Sigmoid colon (tissue), 7 donors: ENCODE data around the gene TGIF1. TPM values are rescaled to one million over a fixed set of nuclear protein-coding genes. Genes with fewer than 3 reads are reported as not detected.

Source experiments
- DNase-seq: peaks from one replicate; pipeline ENCODE4 v3.0.0-alpha.2; 2019
- H3K27ac ChIP-seq, 4 donors: fragments of 200-600 bp; sonication (generic); one replicate each; pipeline ENCODE4 v1.5.1; 2016 to 2019; ENCODE audit warnings: mild to moderate bottlenecking in 1 of 4
- H3K27me3 ChIP-seq, 3 donors: fragments of 200-600 bp; sonication (generic); one replicate each; pipeline ENCODE4 v1.5.1; 2019; ENCODE audit warnings: mild to moderate bottlenecking in 1 of 3
- H3K36me3 ChIP-seq, 4 donors: fragments of 200-600 bp; sonication (generic); one replicate each; pipeline ENCODE4 v1.5.1; 2016 to 2019
- H3K4me1 ChIP-seq, 4 donors: fragments of 200-600 bp; sonication (generic); one replicate each; pipeline ENCODE4 v1.5.1; 2017 to 2019
- H3K4me3 ChIP-seq, 4 donors: fragments of 200-600 bp; sonication (generic); one replicate each; pipeline ENCODE4 v1.5.1; 2017 to 2019; ENCODE audit warnings: mild to moderate bottlenecking in 2 of 4, moderate library complexity in 1 of 4
- H3K9me3 ChIP-seq, 4 donors: fragments of 200-600 bp in 3 of 4; sonication (generic) in 3 of 4; one replicate each; pipeline versions ENCODE4 v1.5.1 to v1.6.1; 2013 to 2019
- EP300 ChIP-seq, 4 donors: sonication (generic); formaldehyde crosslinking; IDR thresholded peaks; one replicate each; pipeline ENCODE4 v1.6.1; 2017; ENCODE audit warnings: antibody characterized with exemption in 4 of 4
- POLR2A ChIP-seq, 2 donors: fragments of 450-650 bp; IDR thresholded peaks; one replicate each; pipeline ENCODE4 v1.6.1; 2016; ENCODE audit warnings: antibody characterized with exemption in 2 of 2, mild to moderate bottlenecking in 2 of 2, moderate library complexity in 2 of 2
- POLR2AphosphoS5 ChIP-seq, 4 donors: sonication (generic); formaldehyde crosslinking; IDR thresholded peaks; one replicate each; pipeline ENCODE4 v1.6.1; 2017; ENCODE audit warnings: antibody characterized with exemption in 4 of 4
- WGBS, 2 donors: extraction: QIAGEN DNeasy Blood & Tissue Kit; methylation state at CpG; one replicate each; pipeline ENCODE4 v1.1.7; 2013; 5-methylcytosine and 5-hydroxymethylcytosine counted together
- intact Hi-C: fragments of 100-400 bp; cut with DNase I; formaldehyde crosslinking; loops from one replicate; pipeline ENCODE4 v1.15.1; 2023
- polyA plus RNA-seq, 3 donors: library from polyadenylated mRNA; stranded (reverse); fragments of 200-250 nt; gene quantifications; one replicate each; pipeline ENCODE4 v1.2.3, GENCODE V29; 2013
- total RNA-seq, 4 donors: library from RNA; depleted of rRNA; stranded (reverse); fragments of >200 nt; gene quantifications; one replicate each; pipeline ENCODE4 v1.1.0, GENCODE V29; 2016
- TF ChIP-seq, protein P1 (sequence below), 4 experiments: fragments of 450-650 bp in 3 of 4; fragments of 200-600 bp in 1 of 4; IDR thresholded peaks; one replicate each; pipeline ENCODE4 v1.5.1; 2016 to 2019; ENCODE audit warnings: antibody characterized with exemption in 4 of 4, mild to moderate bottlenecking in 3 of 4, moderate library complexity in 2 of 4
- donor health status: healthy with polysubstance abuse.
- donor health status: Bipolar disorder and iron deficiency.
- donor health status: healthy.

TGIF1 gene
- total and polyA plus RNA-seq, 7 donors: 32.1 to 80.6 (median 49.9) TPM

- Histone ChIP-seq H3K4me1 (peaks cover 0 to 58% (median 34%) of the 10 kb centered on the region in 4 donors), H3K4me3 (no peak overlapping the region), H3K27ac (peak overlapping the region in 1 of 4 donors; percentile 98), H3K9me3 (peaks cover 0 to 3% (median 0%) of the 10 kb centered on the region in 4 donors), H3K27me3 (no peaks in the 10 kb centered on the region), H3K36me3 (peaks cover 0 to 38% (median 25%) of the 10 kb centered on the region in 4 donors)
- intact Hi-C loops: loop anchor here (5.0 to 10.0 kb wide), 2 partner anchors 210 to 482 kb away; no protein-coding TSS in a partner anchor
- DNase-seq: no peak
- WGBS, 2 donors: 15 to 67% methylated on average over 15 of the region's 15 CpGs
- no peak for TF ChIP-seq EP300 (IDR thresholded peaks at IDR 0.05)
- no peak for TF ChIP-seq POLR2AphosphoS5 (IDR thresholded peaks at IDR 0.05)
- TF ChIP-seq, protein P1, sequence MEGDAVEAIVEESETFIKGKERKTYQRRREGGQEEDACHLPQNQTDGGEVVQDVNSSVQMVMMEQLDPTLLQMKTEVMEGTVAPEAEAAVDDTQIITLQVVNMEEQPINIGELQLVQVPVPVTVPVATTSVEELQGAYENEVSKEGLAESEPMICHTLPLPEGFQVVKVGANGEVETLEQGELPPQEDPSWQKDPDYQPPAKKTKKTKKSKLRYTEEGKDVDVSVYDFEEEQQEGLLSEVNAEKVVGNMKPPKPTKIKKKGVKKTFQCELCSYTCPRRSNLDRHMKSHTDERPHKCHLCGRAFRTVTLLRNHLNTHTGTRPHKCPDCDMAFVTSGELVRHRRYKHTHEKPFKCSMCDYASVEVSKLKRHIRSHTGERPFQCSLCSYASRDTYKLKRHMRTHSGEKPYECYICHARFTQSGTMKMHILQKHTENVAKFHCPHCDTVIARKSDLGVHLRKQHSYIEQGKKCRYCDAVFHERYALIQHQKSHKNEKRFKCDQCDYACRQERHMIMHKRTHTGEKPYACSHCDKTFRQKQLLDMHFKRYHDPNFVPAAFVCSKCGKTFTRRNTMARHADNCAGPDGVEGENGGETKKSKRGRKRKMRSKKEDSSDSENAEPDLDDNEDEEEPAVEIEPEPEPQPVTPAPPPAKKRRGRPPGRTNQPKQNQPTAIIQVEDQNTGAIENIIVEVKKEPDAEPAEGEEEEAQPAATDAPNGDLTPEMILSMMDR (IDR thresholded peaks at IDR 0.05): no peak
- TF ChIP-seq POLR2A (IDR thresholded peaks at IDR 0.05): no peak
Observed at GRCh38 chr18:3457261-3457724, 7.3 kb downstream of the TGIF1 start.

DNA sequence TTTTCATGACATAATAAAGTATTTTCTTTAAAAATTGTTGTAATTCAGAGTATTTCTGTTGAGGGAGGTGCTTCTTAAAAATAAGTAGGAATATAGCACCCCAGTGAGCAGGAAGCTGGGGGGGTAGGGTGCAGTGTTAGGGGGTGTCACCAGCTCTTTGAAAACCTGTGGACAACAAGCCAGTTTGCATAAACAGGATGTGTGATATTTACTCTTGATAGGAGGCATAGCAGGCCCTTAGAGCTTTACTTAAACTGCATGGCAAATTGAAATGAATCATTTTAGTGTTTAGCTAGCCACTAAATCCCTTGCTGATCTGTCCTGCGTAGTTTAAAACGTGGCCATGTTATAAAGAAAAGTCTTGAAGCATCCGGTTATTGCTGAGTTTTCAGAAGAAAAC lies 8.4 kb downstream of the TGIF1 start:
- 12 to 54% methylated on average over 3 of the region's 3 CpGs for WGBS, 2 donors
- Histone ChIP-seq H3K27me3 (no peaks in the 10 kb centered on the region), H3K36me3 (peaks cover 0 to 38% (median 25%) of the 10 kb centered on the region in 4 donors), H3K27ac (peak overlapping the region in 1 of 4 donors; percentile 24), H3K9me3 (peaks cover 0 to 3% (median 0%) of the 10 kb centered on the region in 4 donors), H3K4me1 (peaks cover 0 to 48% (median 25%) of the 10 kb centered on the region in 4 donors), H3K4me3 (no peak overlapping the region)
- no peak for DNase-seq
- intact Hi-C loops: loop anchor here (5.0 to 10.0 kb wide), 2 partner anchors 209 to 484 kb away; no protein-coding TSS in a partner anchor
- no peak for TF ChIP-seq EP300 (IDR thresholded peaks at IDR 0.05)
- TF ChIP-seq, protein P1 (IDR thresholded peaks at IDR 0.05): no peak
- no peak for TF ChIP-seq POLR2A (IDR thresholded peaks at IDR 0.05)
- TF ChIP-seq POLR2AphosphoS5 (IDR thresholded peaks at IDR 0.05): no peak

- Histone ChIP-seq H3K27ac (peak overlapping the region in 1 of 4 donors; percentile 24), H3K9me3 (peaks cover 0 to 3% (median 0%) of the 10 kb centered on the region in 4 donors), H3K36me3 (peaks cover 0 to 38% (median 25%) of the 10 kb centered on the region in 4 donors), H3K4me1 (peaks cover 0 to 46% (median 24%) of the 10 kb centered on the region in 4 donors), H3K27me3 (no peaks in the 10 kb centered on the region), H3K4me3 (no peak overlapping the region)
- 25 to 59% methylated on average over 5 of the region's 5 CpGs for WGBS, 2 donors
- DNase-seq: no peak
- TF ChIP-seq POLR2A (IDR thresholded peaks at IDR 0.05): no peak
- TF ChIP-seq POLR2AphosphoS5 (IDR thresholded peaks at IDR 0.05): no peak
- TF ChIP-seq EP300 (IDR thresholded peaks at IDR 0.05): no peak
- TF ChIP-seq, protein P1 (IDR thresholded peaks at IDR 0.05): no peak
- intact Hi-C loops: loop anchor here (5.0 to 10.0 kb wide), 2 partner anchors 208 to 484 kb away; no protein-coding TSS in a partner anchor
Observed at GRCh38 chr18:3458952-3459853, 9.2 kb downstream of the TGIF1 start.

GRCh38 chr18:3460823-3461398 lies 10.9 kb downstream of the TGIF1 start:
- 96 to 97% methylated on average over 4 of the region's 4 CpGs for WGBS, 2 donors
- H3K36me3 ChIP-seq: peaks cover 0 to 38% (median 25%) of the 10 kb centered on the region in 4 donors
- peaks cover 0 to 3% (median 0%) of the 10 kb centered on the region in 4 donors for H3K9me3 ChIP-seq
- no peaks in the 10 kb centered on the region for H3K27me3 ChIP-seq
- H3K4me3 ChIP-seq: no peak overlapping the region
- intact Hi-C loops: no loop called here
- H3K27ac ChIP-seq: no peak overlapping the region
- peaks cover 0 to 29% (median 13%) of the 10 kb centered on the region in 4 donors for H3K4me1 ChIP-seq
- no peak for DNase-seq
- TF ChIP-seq EP300 (IDR thresholded peaks at IDR 0.05) (no peak), POLR2AphosphoS5 (IDR thresholded peaks at IDR 0.05) (no peak), POLR2A (IDR thresholded peaks at IDR 0.05) (no peak)
- TF ChIP-seq, protein P1 (IDR thresholded peaks at IDR 0.05): no peak
